AG04450 (cell line): Measurements from ENCODE around the gene ADGRE3. TPM values are rescaled to one million over a fixed set of nuclear protein-coding genes. Genes with fewer than 3 reads are reported as not detected.

Source experiments
- CTCF ChIA-PET: fragments of 300-600, 350-600 bp; formaldehyde crosslinking; extraction: SDS; loops from one replicate; lab custom pipeline; 2022; ENCODE audit warnings: antibody characterized with exemption, inconsistent platforms; lab: Charles Lee
- POLR2A ChIA-PET: fragments of 350-600 bp; formaldehyde crosslinking; extraction: SDS; loops from one replicate; lab custom pipeline; 2021; ENCODE audit warnings: antibody characterized with exemption, inconsistent platforms; lab: Yijun Ruan, JAX
- DNase-seq: peaks from one replicate; pipeline ENCODE4 v3.0.0-alpha.2; 2011; ENCODE audit warnings: low read depth, low spot score
- H3K27ac ChIP-seq: one replicate; pipeline ENCODE4 v1.5.1; 2012; ENCODE audit warnings: low read depth, low read length, control low read depth
- H3K27me3 ChIP-seq: one replicate; pipeline ENCODE4 v1.6.0; 2012; ENCODE audit warnings: low read length; ENCODE audit not compliant: control insufficient read depth, insufficient read depth
- H3K4me3 ChIP-seq: 2 replicates; pipeline ENCODE4 v1.5.1; 2011; ENCODE audit warnings: mild to moderate bottlenecking, low read depth, low read length, control low read depth
- H3K9me3 ChIP-seq: 2 replicates; pipeline ENCODE4 v1.5.1; 2012; ENCODE audit warnings: low read length; ENCODE audit not compliant: control insufficient read depth, insufficient read depth
- polyA plus RNA-seq: library from polyadenylated mRNA; depleted of rRNA; stranded (reverse); fragments of >200 nt; gene quantifications from 2 replicates; pipeline ENCODE4 v1.2.3, GENCODE V29; 2011; rRNA removed
- small RNA-seq: library from RNA; depleted of rRNA; stranded (forward); fragments of <200 nt; gene quantifications from one replicate; pipeline ENCODE3, GENCODE V24; 2012; ENCODE audit warnings: low read depth; ENCODE audit not compliant: insufficient read length
- TF ChIP-seq, protein P1 (sequence below): IDR thresholded peaks from 2 replicates; pipeline ENCODE4 v1.5.1; 2011; ENCODE audit warnings: low read depth, low read length, control low read depth, inconsistent platforms

Gene ADGRE3
- polyA plus RNA-seq, 1 experiment: not detected

DNA sequence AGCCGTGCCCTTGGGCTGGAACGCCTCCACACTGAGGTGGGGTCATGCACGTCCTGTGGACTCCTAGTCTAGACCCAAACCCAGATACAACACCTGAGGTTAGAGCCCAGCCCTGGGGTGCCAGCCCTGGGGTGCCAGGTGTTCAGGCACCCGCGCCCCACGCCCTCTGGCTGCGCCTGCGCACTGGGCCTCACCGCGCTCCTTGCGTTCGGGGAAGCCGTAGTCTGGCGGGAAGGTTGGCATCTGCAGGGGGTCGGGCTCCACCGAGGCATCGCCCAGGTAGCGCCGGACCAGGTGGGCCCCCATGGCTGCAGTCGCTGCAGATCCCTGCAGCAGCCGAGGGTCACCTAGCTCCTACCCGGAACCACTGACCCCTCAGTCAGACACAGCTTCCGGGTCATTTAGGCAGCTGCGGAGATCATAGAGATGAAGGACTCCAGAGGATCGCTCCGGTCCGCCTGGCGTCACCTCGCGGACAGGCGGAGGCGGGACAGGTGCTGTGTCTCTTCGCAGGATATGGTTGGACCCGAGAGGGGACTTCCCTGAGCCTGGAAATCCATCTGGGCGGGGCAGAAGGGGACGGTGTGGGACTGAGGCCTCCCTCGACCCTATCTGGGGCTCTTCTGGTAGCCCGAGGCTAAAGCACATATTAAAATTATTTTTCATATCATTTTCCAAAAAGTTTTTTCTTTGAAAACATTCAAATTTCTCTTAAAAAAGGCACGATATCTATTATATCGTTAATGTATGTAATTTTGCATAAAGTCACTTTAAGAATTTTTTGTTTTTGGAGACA, 102.8 kb downstream of the ADGRE3 start, which contains the start of gene NDUFB7:
NDUFB7 (minus strand) TSS at position 372 of the 796 bp plus-strand sequence; CDS start at position 306, 66 bp downstream.
- Histone ChIP-seq H3K9me3 (no peaks in the 10 kb centered on the region), H3K4me3 (peak within 1 kb of the TSS; percentile 99), H3K27ac (no peak within 1 kb of the TSS), H3K27me3 (no peaks in the 10 kb centered on the region)
- peak; percentile 78 for DNase-seq
- CTCF ChIA-PET: interaction anchor here (0.6 to 7.5 kb wide), 7 partner anchors 15 to 319 kb away, joined by 3 to 237 read pairs (median 3); partner anchors contain the start of gene ZNF333
- POLR2A ChIA-PET: interaction anchor here (0.6 to 1.6 kb wide), 4 partner anchors 9 to 306 kb away, joined by 3 read pairs; partner anchors contain the start of gene ZNF333
- TF ChIP-seq, protein P1, sequence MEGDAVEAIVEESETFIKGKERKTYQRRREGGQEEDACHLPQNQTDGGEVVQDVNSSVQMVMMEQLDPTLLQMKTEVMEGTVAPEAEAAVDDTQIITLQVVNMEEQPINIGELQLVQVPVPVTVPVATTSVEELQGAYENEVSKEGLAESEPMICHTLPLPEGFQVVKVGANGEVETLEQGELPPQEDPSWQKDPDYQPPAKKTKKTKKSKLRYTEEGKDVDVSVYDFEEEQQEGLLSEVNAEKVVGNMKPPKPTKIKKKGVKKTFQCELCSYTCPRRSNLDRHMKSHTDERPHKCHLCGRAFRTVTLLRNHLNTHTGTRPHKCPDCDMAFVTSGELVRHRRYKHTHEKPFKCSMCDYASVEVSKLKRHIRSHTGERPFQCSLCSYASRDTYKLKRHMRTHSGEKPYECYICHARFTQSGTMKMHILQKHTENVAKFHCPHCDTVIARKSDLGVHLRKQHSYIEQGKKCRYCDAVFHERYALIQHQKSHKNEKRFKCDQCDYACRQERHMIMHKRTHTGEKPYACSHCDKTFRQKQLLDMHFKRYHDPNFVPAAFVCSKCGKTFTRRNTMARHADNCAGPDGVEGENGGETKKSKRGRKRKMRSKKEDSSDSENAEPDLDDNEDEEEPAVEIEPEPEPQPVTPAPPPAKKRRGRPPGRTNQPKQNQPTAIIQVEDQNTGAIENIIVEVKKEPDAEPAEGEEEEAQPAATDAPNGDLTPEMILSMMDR: peak; percentile 64

DNA sequence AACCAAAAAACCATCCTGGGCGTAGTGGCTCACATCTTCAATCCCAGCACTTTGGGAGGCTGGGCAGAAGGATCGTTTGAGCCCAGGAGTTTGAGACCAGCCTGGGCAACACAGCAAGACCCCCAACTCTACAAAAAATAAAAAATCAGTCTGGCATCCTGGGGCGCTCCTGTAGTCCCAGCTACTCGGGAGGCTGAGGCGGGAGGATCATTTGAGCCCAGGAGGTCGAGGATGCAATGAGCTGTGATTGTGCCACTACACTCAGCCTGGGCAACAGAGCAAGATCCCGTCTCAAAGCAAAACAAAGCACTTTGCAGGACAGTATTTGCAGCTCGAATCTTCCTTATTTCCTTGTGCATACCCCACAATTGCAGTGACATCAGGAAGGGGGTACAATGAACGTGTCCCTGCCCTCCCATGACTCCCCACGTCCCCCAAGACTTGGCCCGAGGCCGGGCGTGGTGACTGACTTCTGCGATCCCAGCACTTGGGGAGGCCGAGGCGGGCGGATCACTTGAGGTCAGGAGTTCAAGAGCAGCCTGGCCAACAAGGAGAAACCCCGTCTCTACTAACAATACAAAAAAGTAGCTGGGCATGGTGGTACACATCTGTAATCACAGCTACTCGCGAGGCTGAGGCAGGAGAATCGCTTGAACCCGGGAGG, 103.6 kb downstream of the ADGRE3 start:
- Histone ChIP-seq H3K27ac (no peak overlapping the region), H3K4me3 (peak overlapping the region; percentile 99), H3K27me3 (no peaks in the 10 kb centered on the region), H3K9me3 (no peaks in the 10 kb centered on the region)
- no peak for DNase-seq
- ChIA-PET CTCF (interaction anchor here (0.6 to 7.5 kb wide), 5 partner anchors 14 to 1897 kb away, joined by 3 to 237 read pairs (median 9); partner anchors contain the start of gene ZNF333), POLR2A (interaction anchor here (0.6 to 1.6 kb wide), 3 partner anchors 119 to 1930 kb away, joined by 3 to 7 read pairs (median 3); partner anchors contain the start of gene ZNF333)
- TF ChIP-seq, protein P1: no peak

Small RNA genes within 50 kb of the gene (small RNA-seq; reads per million reads assigned to genes)
- not detected for gene AC022149.2
- gene RN7SL842P: not detected

Other genes starting within 250 kb of the ADGRE3 start
- 37.5 and 43.4 TPM in 2 replicates for gene PKN1, start 241.5 kb downstream of the ADGRE3 start, polyA plus RNA-seq
- 0.72 and 1.0 TPM in 2 replicates for gene PTGER1, start 199.5 kb downstream of the ADGRE3 start, polyA plus RNA-seq
- gene GIPC1, start 178.7 kb downstream of the ADGRE3 start, polyA plus RNA-seq: 47.4 and 59.8 TPM in 2 replicates
- 80.6 and 88.3 TPM in 2 replicates for gene DNAJB1, start 156.4 kb downstream of the ADGRE3 start, polyA plus RNA-seq
- 59.6 and 70.2 TPM in 2 replicates for gene TECR, start 145.2 kb downstream of the ADGRE3 start, polyA plus RNA-seq
- 97.3 and 164 TPM in 2 replicates for gene NDUFB7, start 102.8 kb downstream of the ADGRE3 start, polyA plus RNA-seq
- not detected in 2 replicates for gene CLEC17A, start 91.8 kb downstream of the ADGRE3 start, polyA plus RNA-seq
- 10.7 and 11.8 TPM in 2 replicates for gene ZNF333, start 15.2 kb upstream of the ADGRE3 start, polyA plus RNA-seq
- 0.12 TPM in 1 of 2 replicates, not detected in the other for gene ADGRE2, start 103.7 kb upstream of the ADGRE3 start, polyA plus RNA-seq
- gene OR7A5, start 160.3 kb upstream of the ADGRE3 start, polyA plus RNA-seq: not detected in 2 replicates
- not detected in 2 replicates for gene OR7C1, start 160.3 kb upstream of the ADGRE3 start, polyA plus RNA-seq
- not detected in 2 replicates for gene OR7A10, start 174.1 kb upstream of the ADGRE3 start, polyA plus RNA-seq
- not detected in 2 replicates for gene OR7A17, start 211.3 kb upstream of the ADGRE3 start, polyA plus RNA-seq